WTC11 (cell line): ENCODE data around the gene CABLES1.

ENCODE experiments used
- CREB1 ChIP-seq: sonication (generic); formaldehyde crosslinking; IDR thresholded peaks from 2 replicates; pipeline ENCODE4 v1.8.0; 2023; ENCODE audit warnings: mild to moderate bottlenecking, missing genetic modification reagents
- IRF2 ChIP-seq: sonication (generic); formaldehyde crosslinking; IDR thresholded peaks from 2 replicates; pipeline ENCODE4 v1.8.0; 2022; ENCODE audit warnings: low read depth, missing genetic modification reagents, borderline replicate concordance
- NFE2L1 ChIP-seq: sonication (generic); formaldehyde crosslinking; IDR thresholded peaks from 2 replicates; pipeline ENCODE4 v1.8.1; 2023; ENCODE audit warnings: missing genetic modification reagents
- NFYB ChIP-seq: sonication (generic); formaldehyde crosslinking; conservative IDR thresholded peaks from 2 replicates; pipeline ENCODE4 v1.8.0; 2022; ENCODE audit warnings: low read depth, missing genetic modification reagents
- NR2C2 ChIP-seq: sonication (generic); formaldehyde crosslinking; IDR thresholded peaks from 2 replicates; pipeline ENCODE4 v1.8.0; 2022; ENCODE audit warnings: mild to moderate bottlenecking, missing genetic modification reagents
- SMAD4 ChIP-seq: sonication (generic); formaldehyde crosslinking; IDR thresholded peaks from 2 replicates; pipeline ENCODE4 v1.8.0; 2022; ENCODE audit warnings: mild to moderate bottlenecking, missing genetic modification reagents
- SP1 ChIP-seq: sonication (generic); formaldehyde crosslinking; conservative IDR thresholded peaks from 2 replicates; pipeline ENCODE4 v1.8.1; 2022; ENCODE audit warnings: missing genetic modification reagents
- TF ChIP-seq, protein P1 (sequence below): fragments of 200-600 bp; IDR thresholded peaks from 2 replicates; pipeline ENCODE4 v1.8.0; 2022; ENCODE audit warnings: antibody characterized with exemption
- TF ChIP-seq, protein P2 (sequence below): sonication (generic); formaldehyde crosslinking; IDR thresholded peaks from 2 replicates; pipeline ENCODE4 v1.8.0; 2023; ENCODE audit warnings: missing genetic modification reagents

GRCh38 chr18:23107718-23108117, 27.6 kb upstream of the CABLES1 start:
- TF ChIP-seq, protein P1, sequence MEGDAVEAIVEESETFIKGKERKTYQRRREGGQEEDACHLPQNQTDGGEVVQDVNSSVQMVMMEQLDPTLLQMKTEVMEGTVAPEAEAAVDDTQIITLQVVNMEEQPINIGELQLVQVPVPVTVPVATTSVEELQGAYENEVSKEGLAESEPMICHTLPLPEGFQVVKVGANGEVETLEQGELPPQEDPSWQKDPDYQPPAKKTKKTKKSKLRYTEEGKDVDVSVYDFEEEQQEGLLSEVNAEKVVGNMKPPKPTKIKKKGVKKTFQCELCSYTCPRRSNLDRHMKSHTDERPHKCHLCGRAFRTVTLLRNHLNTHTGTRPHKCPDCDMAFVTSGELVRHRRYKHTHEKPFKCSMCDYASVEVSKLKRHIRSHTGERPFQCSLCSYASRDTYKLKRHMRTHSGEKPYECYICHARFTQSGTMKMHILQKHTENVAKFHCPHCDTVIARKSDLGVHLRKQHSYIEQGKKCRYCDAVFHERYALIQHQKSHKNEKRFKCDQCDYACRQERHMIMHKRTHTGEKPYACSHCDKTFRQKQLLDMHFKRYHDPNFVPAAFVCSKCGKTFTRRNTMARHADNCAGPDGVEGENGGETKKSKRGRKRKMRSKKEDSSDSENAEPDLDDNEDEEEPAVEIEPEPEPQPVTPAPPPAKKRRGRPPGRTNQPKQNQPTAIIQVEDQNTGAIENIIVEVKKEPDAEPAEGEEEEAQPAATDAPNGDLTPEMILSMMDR = no peak
- TF ChIP-seq SP1 (CRISPR knock-in tag) = no peak
- TF ChIP-seq SMAD4 = no peak
- TF ChIP-seq, protein P2, sequence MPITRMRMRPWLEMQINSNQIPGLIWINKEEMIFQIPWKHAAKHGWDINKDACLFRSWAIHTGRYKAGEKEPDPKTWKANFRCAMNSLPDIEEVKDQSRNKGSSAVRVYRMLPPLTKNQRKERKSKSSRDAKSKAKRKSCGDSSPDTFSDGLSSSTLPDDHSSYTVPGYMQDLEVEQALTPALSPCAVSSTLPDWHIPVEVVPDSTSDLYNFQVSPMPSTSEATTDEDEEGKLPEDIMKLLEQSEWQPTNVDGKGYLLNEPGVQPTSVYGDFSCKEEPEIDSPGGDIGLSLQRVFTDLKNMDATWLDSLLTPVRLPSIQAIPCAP (CRISPR knock-in tag) = no peak
- no peak for TF ChIP-seq IRF2 (CRISPR knock-in tag)
- no peak for TF ChIP-seq NFYB
- no peak for TF ChIP-seq NR2C2 (CRISPR knock-in tag)
- TF ChIP-seq CREB1 (CRISPR knock-in tag) = no peak
- TF ChIP-seq NFE2L1 (CRISPR knock-in tag) = no peak
